Neuron (in vitro differentiated cells): Measurements from ENCODE around the gene COX6B2.

Experiments
- H2AFZ ChIP-seq: one replicate; pipeline ENCODE4 v1.6.1; 2013; ENCODE audit warnings: low read depth, mild to moderate bottlenecking, inconsistent platforms, low read length, moderate library complexity
- H3K27me3 ChIP-seq: one replicate; pipeline ENCODE4 v1.6.1; 2013; ENCODE audit warnings: low read length; ENCODE audit not compliant: insufficient read depth
- H3K36me3 ChIP-seq: one replicate; pipeline ENCODE4 v1.6.1; 2013; ENCODE audit warnings: low read length; ENCODE audit not compliant: insufficient read depth
- H3K4me1 ChIP-seq: one replicate; pipeline ENCODE4 v1.6.1; 2013; ENCODE audit warnings: low read length; ENCODE audit not compliant: insufficient read depth
- H3K4me3 ChIP-seq: 2 replicates; pipeline ENCODE4 v1.5.1; 2013; ENCODE audit warnings: mild to moderate bottlenecking, low read length, moderate library complexity
- H3K9me3 ChIP-seq: one replicate; pipeline ENCODE4 v1.6.1; 2013; ENCODE audit warnings: low read length

The COX6B2 gene

DNA sequence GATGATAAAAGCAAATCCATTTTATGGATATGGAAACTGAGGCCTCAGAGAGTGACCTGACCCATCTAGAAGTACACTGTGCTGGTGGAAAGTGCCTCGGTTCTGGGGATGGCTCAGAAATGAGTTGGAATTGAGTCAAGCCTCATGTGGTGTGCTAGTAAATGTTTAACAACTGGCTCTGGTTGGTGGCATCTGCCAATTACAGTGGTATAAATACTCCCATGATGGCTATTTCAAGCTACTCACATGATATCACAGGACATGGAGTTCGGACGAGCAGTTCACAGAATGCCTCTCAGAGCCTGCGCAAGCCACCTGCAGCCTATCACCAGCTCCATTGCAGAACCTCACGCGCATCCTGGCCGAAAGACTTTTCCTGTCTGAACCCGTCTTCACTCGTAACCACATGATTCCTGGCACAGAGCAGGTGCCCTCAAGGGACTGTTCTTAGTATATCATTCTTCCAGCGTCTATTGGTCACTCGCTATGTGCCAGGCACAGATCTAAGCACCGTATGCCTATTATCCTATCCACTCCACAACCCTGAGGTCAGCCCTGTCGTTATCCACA is 38.5 kb downstream of the COX6B2 start:
- Histone ChIP-seq H3K36me3 (peaks cover 2% of the 10 kb centered on the region), H2AFZ (no peak overlapping the region), H3K4me1 (no peaks in the 10 kb centered on the region), H3K9me3 (no peaks in the 10 kb centered on the region), H3K27me3 (no peaks in the 10 kb centered on the region), H3K4me3 (no peak overlapping the region)

DNA sequence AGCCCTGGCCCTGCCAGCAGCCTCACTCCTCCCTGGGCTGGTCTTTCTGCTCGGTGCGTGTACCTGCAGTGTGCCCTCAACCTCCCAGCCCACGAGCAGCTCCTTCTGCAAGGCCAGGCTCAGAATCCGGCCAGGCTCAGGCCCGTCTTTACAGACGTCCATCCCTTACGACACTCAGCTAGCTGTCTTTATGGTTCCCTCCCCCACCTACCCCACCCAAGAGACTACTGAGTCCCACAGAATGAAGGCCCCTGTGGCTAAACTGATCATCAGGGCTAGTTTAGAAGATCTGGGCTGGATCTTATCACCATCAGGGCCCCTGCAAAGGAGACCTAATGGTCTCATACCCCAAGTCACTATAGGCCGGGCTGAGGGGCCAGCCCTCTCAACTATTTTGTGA is 40.1 kb downstream of the COX6B2 start:
- peaks cover 3% of the 10 kb centered on the region for H3K36me3 ChIP-seq
- H2AFZ ChIP-seq: no peak overlapping the region
- no peaks in the 10 kb centered on the region for H3K27me3 ChIP-seq
- H3K4me3 ChIP-seq: no peak overlapping the region
- peaks cover 8% of the 10 kb centered on the region for H3K4me1 ChIP-seq
- peaks cover 1% of the 10 kb centered on the region for H3K9me3 ChIP-seq

DNA sequence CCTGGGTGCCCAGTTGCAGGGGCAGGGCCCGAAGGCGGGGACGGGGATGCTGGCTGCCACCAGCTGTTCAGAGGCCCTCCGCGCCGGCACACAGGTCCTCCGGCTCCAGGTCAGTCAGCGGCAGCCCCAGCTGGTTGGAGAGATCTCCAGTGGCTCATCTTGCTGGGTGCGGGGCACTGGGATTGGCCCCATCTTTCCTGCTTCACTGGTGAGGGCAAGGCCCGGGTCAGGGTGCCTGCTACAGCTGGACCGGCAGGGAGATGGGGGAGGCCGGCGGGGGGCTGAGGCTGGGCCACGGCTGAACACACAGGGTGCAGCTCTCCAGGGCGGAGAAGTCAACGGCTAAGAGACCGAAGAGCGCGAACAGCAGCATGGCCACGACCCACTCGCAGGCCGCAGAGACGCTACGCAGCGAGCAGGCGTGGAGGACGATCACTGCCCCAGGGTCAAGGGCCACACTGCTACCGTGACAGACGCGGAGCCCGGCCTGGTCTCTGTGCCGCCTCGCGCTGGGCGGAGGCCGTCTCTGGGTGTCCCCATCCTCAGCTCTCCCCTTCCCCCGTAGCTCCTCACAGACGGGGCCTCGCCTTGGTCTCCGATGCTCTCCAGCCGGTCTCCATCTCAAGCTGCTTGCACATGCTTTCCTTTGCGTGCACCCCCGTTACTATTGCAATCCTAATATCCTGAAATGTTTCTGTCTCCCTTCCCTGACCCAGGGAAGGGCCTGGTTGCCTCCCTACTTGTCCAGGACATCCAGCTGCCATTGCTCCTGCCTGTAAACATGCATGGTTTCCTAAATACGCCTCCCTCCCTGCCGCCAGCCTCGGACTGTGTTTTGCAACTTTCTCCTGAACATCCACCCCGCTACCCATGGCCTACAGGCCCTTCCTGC is 41.7 kb downstream of the COX6B2 start:
- Histone ChIP-seq H3K9me3 (peaks cover 6% of the 10 kb centered on the region), H3K36me3 (peaks cover 15% of the 10 kb centered on the region), H2AFZ (no peak overlapping the region), H3K4me1 (peaks cover 8% of the 10 kb centered on the region), H3K27me3 (no peaks in the 10 kb centered on the region), H3K4me3 (no peak overlapping the region)

DNA sequence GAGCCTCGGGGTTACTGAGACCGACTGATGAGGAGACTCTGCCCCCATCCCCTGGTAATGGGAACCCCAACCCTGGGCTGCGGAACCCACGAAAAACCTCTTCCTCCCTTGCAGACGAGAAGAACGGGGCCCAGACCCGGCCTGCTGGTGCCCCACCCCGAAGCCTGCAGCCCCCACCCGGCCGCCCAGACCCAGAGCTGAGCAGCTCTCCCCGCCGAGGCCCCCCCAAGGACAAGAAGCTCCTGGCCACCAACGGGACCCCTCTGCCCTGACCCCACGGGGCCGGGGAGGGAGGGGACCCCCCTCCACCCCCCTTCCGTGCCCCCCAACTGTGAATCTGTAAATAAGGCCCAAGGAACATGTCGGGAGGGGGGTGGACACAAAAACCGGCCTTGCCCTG is 42.7 kb downstream of the COX6B2 start:
- no peak overlapping the region for H2AFZ ChIP-seq
- H3K9me3 ChIP-seq: peaks cover 6% of the 10 kb centered on the region
- H3K4me1 ChIP-seq: peaks cover 8% of the 10 kb centered on the region
- peaks cover 24% of the 10 kb centered on the region for H3K36me3 ChIP-seq
- no peak overlapping the region for H3K4me3 ChIP-seq
- H3K27me3 ChIP-seq: no peaks in the 10 kb centered on the region

DNA sequence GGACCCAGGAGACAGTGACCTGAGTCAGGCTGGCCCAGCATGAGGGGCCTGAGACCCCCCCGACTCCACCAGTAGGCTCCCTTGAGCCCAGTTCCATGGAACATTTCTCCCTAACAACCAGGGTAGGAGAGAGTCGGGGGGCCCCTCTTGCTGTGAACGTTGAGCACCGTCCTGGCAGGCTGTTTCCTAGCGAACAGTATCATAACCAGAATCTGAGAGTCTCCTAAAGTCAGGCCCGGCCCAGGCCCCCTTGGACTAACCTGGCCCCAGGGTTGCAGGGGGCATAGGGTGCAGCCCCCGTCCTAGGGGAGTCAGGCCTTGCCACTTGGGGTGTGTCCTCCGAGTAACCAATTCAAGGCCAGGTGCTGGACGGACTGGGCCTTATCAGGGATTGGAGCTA is 43.1 kb downstream of the COX6B2 start:
- Histone ChIP-seq H3K4me3 (no peak overlapping the region), H2AFZ (no peak overlapping the region)

DNA sequence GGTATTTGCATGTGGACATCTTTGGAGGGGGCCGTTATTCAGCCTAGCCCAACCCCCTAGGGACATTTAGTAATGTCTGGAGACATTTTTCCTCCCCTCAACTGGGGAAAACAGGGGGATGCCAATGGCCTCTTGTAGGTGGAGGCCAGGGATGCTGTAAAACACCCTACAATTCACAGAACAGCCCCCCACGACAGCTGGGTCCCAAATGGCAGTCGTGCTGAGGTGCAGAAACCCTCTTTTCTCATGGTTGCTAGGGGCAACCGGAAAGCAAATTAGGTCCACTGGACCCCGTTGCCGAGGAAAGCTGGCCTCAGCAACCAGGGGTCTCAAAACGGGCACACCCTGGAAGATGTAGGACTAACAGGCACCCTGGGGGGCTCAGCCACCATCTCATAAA is 44.0 kb downstream of the COX6B2 start:
- Histone ChIP-seq H3K4me1 (peaks cover 8% of the 10 kb centered on the region), H3K9me3 (peaks cover 8% of the 10 kb centered on the region), H3K4me3 (no peak overlapping the region), H3K27me3 (no peaks in the 10 kb centered on the region), H3K36me3 (peaks cover 37% of the 10 kb centered on the region), H2AFZ (no peak overlapping the region)

More for the DNA sequence above, 43.1 kb downstream of the COX6B2 start:
- peaks cover 8% of the 10 kb centered on the region for H3K4me1 ChIP-seq
- peaks cover 8% of the 10 kb centered on the region for H3K9me3 ChIP-seq
- H3K27me3 ChIP-seq: no peaks in the 10 kb centered on the region
- H3K36me3 ChIP-seq: peaks cover 28% of the 10 kb centered on the region

DNA sequence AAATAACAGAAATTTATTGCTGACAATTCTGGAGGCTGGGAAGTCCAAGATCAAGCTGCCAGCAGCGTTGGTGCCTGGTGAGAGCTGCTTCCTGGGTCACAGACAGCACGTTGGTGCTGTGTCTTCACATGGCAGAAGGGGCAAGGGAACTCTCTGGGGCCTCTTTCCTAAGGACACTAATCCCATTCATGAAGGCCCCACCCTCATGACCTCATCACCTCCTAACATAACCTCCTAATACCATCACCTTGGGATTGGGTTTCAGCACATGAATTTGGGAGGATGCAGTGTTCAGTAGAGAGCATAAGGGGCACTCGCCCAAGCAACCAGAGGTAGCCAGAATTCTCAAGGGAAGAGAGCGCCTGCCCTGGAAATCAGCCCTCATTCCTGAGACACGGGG is 45.1 kb downstream of the COX6B2 start:
- Histone ChIP-seq H3K9me3 (peaks cover 8% of the 10 kb centered on the region), H2AFZ (no peak overlapping the region), H3K4me1 (peaks cover 8% of the 10 kb centered on the region), H3K4me3 (no peak overlapping the region), H3K36me3 (peaks cover 45% of the 10 kb centered on the region), H3K27me3 (no peaks in the 10 kb centered on the region)

DNA sequence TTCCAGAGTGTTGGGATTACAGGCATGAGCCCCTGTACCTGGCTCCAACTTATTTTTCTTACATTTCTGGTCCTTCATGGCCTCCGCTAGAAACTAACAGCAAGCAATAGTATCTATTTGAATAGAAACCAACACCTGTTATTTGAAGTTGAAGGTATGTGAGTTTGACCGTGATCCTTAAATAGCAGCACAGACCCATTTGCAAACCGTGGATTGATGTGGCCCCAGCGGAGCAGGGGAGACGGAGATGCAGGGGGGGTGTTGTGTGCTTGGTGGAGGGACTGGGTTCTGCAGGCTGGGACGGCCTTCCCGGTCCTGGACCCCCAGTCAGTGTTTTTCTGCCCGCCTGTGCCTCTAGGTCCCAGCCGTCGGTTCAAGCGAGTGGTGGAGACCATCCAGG is 46.2 kb downstream of the COX6B2 start:
- no peak overlapping the region for H3K4me3 ChIP-seq
- H3K36me3 ChIP-seq: peaks cover 56% of the 10 kb centered on the region
- no peak overlapping the region for H2AFZ ChIP-seq
- H3K27me3 ChIP-seq: no peaks in the 10 kb centered on the region
- H3K9me3 ChIP-seq: peaks cover 8% of the 10 kb centered on the region
- H3K4me1 ChIP-seq: peaks cover 8% of the 10 kb centered on the region

DNA sequence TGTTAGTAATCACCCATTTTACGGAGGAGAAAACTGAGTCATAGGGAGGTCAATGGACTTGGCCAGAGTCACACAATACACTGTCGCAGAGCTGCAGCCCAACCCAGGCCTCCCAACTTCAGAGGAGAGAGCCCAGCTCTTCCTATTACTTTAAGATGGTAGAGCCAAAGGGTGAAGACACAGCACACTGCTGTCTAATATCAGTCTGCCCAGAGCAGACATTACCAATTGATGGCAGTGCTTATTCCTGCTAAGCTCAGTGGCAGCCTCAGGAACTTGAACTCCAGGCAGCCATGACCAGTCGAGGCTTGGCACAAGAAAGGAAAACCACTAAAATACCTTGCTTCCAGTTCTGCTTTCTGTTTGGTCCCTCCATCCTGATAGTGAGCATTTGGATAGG is 47.8 kb downstream of the COX6B2 start:
- H3K4me3 ChIP-seq: no peak overlapping the region
- H3K36me3 ChIP-seq: peaks cover 62% of the 10 kb centered on the region
- H3K9me3 ChIP-seq: peaks cover 8% of the 10 kb centered on the region
- H2AFZ ChIP-seq: no peak overlapping the region
- H3K27me3 ChIP-seq: no peaks in the 10 kb centered on the region
- H3K4me1 ChIP-seq: peaks cover 11% of the 10 kb centered on the region

DNA sequence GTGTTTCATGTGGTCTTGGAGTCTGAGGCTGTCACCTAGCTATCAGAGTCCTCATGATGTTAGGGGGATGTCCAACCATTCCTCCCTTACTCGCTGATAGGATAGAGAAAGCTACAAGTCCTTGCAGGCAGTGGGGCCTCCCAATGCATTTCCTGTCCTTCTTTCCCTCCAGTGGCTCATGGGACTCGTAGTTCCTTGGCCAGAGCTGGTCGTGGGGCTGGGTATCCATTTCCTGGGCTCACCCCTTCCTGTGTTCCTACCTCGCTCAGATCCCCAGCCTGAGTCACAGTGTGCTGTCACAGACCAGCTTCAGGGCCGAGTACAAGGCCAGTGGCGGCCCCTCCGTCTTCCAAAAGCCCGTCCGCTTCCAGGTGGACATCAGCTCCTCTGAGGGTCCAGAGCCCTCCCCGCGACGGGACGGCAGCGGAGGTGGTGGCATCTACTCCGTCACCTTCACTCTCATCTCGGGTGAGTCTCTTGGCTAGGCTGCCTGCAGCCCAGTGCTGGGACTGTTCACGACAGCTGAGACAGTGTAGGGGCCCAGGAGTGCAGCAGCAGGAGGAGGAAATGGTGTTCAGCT is 48.4 kb downstream of the COX6B2 start:
- Histone ChIP-seq H3K27me3 (no peaks in the 10 kb centered on the region), H3K9me3 (peaks cover 8% of the 10 kb centered on the region), H3K4me1 (peaks cover 18% of the 10 kb centered on the region), H3K36me3 (peaks cover 67% of the 10 kb centered on the region), H2AFZ (no peak overlapping the region), H3K4me3 (no peak overlapping the region)

DNA sequence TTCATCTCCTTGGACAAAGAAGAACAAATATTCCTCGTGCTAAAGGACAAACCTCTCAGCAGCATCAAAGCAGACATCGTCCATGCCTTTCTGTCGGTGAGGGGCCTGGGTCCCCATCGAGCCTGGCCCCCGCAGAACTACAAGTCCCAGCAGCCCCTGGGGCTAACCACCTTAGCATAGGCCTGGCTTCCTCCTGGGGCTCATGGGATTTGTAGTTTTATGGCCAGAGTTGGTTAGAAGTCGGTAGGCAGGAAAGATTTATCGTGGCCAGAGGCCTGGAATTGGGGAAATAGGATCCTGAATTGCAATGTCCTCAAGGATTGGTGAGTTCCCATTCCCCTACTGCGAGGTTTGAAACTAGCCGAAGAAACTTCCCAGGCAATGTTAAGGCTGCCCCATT is 49.0 kb downstream of the COX6B2 start:
- Histone ChIP-seq H3K4me1 (peaks cover 21% of the 10 kb centered on the region), H2AFZ (no peak overlapping the region), H3K4me3 (no peak overlapping the region), H3K36me3 (peaks cover 67% of the 10 kb centered on the region), H3K9me3 (peaks cover 8% of the 10 kb centered on the region), H3K27me3 (no peaks in the 10 kb centered on the region)

DNA sequence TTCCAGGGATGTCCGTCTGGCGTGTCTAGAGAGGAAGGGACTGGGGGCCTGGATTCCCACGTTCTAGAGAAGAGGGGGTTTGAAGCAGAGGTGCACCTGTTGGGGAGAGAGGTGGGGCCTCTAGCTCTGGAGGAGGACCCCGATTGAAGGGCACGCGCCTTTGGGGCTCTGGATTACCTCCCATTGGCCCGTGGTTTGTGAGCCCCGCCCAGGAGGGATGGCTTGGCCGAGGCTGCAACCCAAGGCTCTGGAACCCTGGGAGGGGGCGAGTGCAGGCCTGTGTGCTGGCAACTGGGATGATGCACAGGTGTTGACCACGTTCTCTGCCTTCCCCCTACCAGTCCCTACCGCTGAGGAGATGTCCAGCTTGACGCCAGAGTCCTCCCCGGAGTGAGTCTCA is 49.5 kb downstream of the COX6B2 start:
- Histone ChIP-seq H3K4me3 (no peak overlapping the region), H3K36me3 (peaks cover 69% of the 10 kb centered on the region), H3K27me3 (no peaks in the 10 kb centered on the region), H3K4me1 (peaks cover 16% of the 10 kb centered on the region), H3K9me3 (peaks cover 8% of the 10 kb centered on the region), H2AFZ (no peak overlapping the region)

DNA sequence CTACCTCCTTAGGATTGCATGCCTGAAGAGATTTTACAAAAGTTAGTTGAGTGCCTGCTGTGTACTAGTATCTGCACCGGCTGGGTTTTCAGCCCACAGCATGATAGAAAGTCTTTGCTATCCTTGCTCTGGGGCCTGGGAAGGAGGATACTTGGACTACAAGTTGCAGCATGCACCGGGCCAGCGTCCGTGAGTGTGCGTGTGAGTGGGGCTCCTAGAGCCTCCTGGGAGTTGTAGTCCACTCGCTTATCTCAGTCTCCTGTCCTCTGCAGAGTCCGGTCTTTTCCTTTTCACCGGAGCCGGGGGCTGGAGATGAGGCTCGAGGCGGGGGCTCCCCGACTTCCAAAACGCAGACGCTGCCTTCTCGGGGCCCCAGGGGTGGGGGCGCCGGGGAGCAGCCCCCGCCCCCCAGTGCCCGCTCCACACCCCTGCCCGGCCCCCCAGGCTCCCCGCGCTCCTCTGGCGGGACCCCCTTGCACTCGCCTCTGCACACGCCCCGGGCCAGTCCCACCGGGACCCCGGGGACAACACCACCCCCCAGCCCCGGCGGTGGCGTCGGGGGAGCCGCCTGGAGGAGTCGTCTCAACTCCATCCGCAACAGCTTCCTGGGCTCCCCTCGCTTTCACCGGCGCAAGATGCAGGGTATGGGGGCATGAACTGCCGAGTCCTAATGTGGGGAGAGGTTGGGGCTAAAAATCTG is 50.1 kb downstream of the COX6B2 start:
- Histone ChIP-seq H3K9me3 (peaks cover 7% of the 10 kb centered on the region), H3K4me1 (peaks cover 15% of the 10 kb centered on the region), H2AFZ (no peak overlapping the region), H3K36me3 (peaks cover 74% of the 10 kb centered on the region), H3K27me3 (no peaks in the 10 kb centered on the region), H3K4me3 (no peak overlapping the region)
